B cell (primary cell): ENCODE data around the gene ATXN7L3B. TPM values are rescaled to one million over a fixed set of nuclear protein-coding genes. Genes with fewer than 3 reads are reported as not detected.

Experiments used
- ATAC-seq: fragments of 200-7000 bp; cut with Tn5 transposase; one replicate; pipeline ENCODE4 v1.10.0; 2021; ENCODE audit warnings: low read depth, mild to moderate bottlenecking, moderate number of reproducible peaks, moderate library complexity
- CTCF ChIA-PET: fragments of 350-600 bp; sonication (Branson Sonifier 250); formaldehyde crosslinking; loops from one replicate; lab custom pipeline; 2021; ENCODE audit warnings: antibody characterized with exemption, inconsistent platforms; lab: Charles Lee
- POLR2A ChIA-PET: fragments of 350-600 bp; sonication (Branson Sonifier 250); formaldehyde crosslinking; loops from one replicate; lab custom pipeline; 2021; ENCODE audit warnings: antibody characterized with exemption; lab: Charles Lee
- DNase-seq: peaks from one replicate; pipeline ENCODE4 v3.0.0; 2013
- H2AFZ ChIP-seq: 2 replicates; pipeline ENCODE4 v1.6.1; 2012; ENCODE audit warnings: mild to moderate bottlenecking, low read depth, low read length; ENCODE audit not compliant: insufficient read depth, poor library complexity, severe bottlenecking
- H3K27ac ChIP-seq, 2 donors: 1 replicate in 1 of 2; 2 replicates in 1 of 2; pipeline ENCODE4 v1.5.1; 2012 to 2013; ENCODE audit warnings: low read length in 2 of 2, mild to moderate bottlenecking in 2 of 2, moderate library complexity in 1 of 2
- H3K27me3 ChIP-seq, 4 experiments: fragments of 200-600 bp in 1 of 4; sonication (generic) in 1 of 4; replicated peaks in 1 of 4; 1 replicate in 2 of 4; 2 replicates in 2 of 4; pipeline versions ENCODE4 v1.6.1 to v1.7.0; 2013 to 2016; ENCODE audit warnings: low read length in 3 of 4, mild to moderate bottlenecking in 2 of 4, mixed read lengths in 1 of 4, moderate library complexity in 1 of 4; ENCODE audit not compliant: insufficient read depth in 4 of 4, control insufficient read depth in 3 of 4; ENCODE audit errors: control extremely low read depth in 1 of 4
- H3K36me3 ChIP-seq, 2 experiments: replicated peaks in 1 of 2; 1 replicate in 1 of 2; 2 replicates in 1 of 2; pipeline versions ENCODE4 v1.6.1 to v1.7.1; 2013; ENCODE audit warnings: low read length in 1 of 2; ENCODE audit not compliant: insufficient read depth in 2 of 2, control insufficient read depth in 1 of 2; ENCODE audit errors: control extremely low read depth in 1 of 2, extremely low read depth in 1 of 2
- H3K4me1 ChIP-seq, 2 donors: fragments of 200-600 bp in 1 of 2; sonication (generic) in 1 of 2; 1 replicate in 1 of 2; 2 replicates in 1 of 2; pipeline versions ENCODE4 v1.5.1 to v1.6.1; 2013 to 2017; ENCODE audit warnings: low read length in 2 of 2; ENCODE audit not compliant: control insufficient read depth in 2 of 2, insufficient read depth in 2 of 2
- H3K4me2 ChIP-seq: replicated peaks from 2 replicates; pipeline ENCODE3; 2012; ENCODE audit warnings: mild to moderate bottlenecking, low read depth, low read length; ENCODE audit not compliant: poor library complexity, severe bottlenecking
- H3K4me3 ChIP-seq, 5 experiments: fragments of 200-600 bp in 1 of 5; sonication (generic) in 1 of 5; 1 replicate in 3 of 5; 2 replicates in 2 of 5; pipeline versions ENCODE4 v1.5.1 to v1.7.0; 2011 to 2016; ENCODE audit warnings: low read length in 4 of 5, mild to moderate bottlenecking in 4 of 5, low read depth in 2 of 5, control low read depth in 1 of 5, moderate library complexity in 1 of 5; ENCODE audit not compliant: insufficient read depth in 1 of 5; ENCODE audit errors: control extremely low read depth in 1 of 5, extremely low read depth in 1 of 5
- H3K79me2 ChIP-seq: fragments of 200-600 bp; sonication (generic); one replicate; pipeline ENCODE4 v1.6.0; 2016; ENCODE audit warnings: low read length; ENCODE audit not compliant: control insufficient read depth, insufficient read depth
- H3K9ac ChIP-seq: fragments of 200-600 bp; sonication (generic); 2 replicates; pipeline ENCODE4 v1.6.1; 2017; ENCODE audit warnings: mild to moderate bottlenecking, low read length, moderate library complexity
- H3K9me3 ChIP-seq, 3 donors: one replicate each; pipeline versions ENCODE4 v1.6.1 to v1.7.1; 2013; ENCODE audit warnings: low read length in 2 of 3; ENCODE audit not compliant: control insufficient read depth in 2 of 3, insufficient read depth in 1 of 3; ENCODE audit errors: control extremely low read depth in 1 of 3
- H4K20me1 ChIP-seq: 2 replicates; pipeline ENCODE4 v1.6.0; 2012; ENCODE audit warnings: mild to moderate bottlenecking, low read length; ENCODE audit not compliant: insufficient read depth, control insufficient read depth, poor library complexity, severe bottlenecking
- H3K27ac Mint-ChIP-seq: one replicate; pipeline ENCODE4 v1.8.0; 2021; ENCODE audit warnings: mixed read lengths
- H3K27me3 Mint-ChIP-seq: one replicate; pipeline ENCODE4 v1.8.0; 2021; ENCODE audit warnings: mixed read lengths
- H3K4me1 Mint-ChIP-seq: one replicate; pipeline ENCODE4 v1.8.0; 2021; ENCODE audit warnings: mixed read lengths
- H3K4me3 Mint-ChIP-seq: one replicate; pipeline ENCODE4 v1.8.0; 2021; ENCODE audit warnings: mixed read lengths
- H3K9me3 Mint-ChIP-seq: one replicate; pipeline ENCODE4 v1.8.0; 2022; ENCODE audit warnings: mixed read lengths; ENCODE audit not compliant: insufficient read depth
- CTCF ChIP-seq: fragments of 200-600 bp; IDR thresholded peaks from one replicate; pipeline ENCODE4 v1.8.0; 2022; ENCODE audit warnings: antibody characterized with exemption, mild to moderate bottlenecking
- EZH2 ChIP-seq: IDR thresholded peaks from 2 replicates; pipeline ENCODE4 v1.6.1; 2012; ENCODE audit warnings: borderline replicate concordance, low read depth, mild to moderate bottlenecking, moderate library complexity, low read length; ENCODE audit not compliant: insufficient read depth, poor library complexity, severe bottlenecking
- WGBS: methylation state at CpG from one replicate; pipeline ENCODE4 v1.1.5; 2013; ENCODE audit warnings: missing lambda C conversion rate; ENCODE audit not compliant: insufficient coverage; 5-methylcytosine and 5-hydroxymethylcytosine counted together
- intact Hi-C: fragments of 100-400 bp; cut with micrococcal nuclease; formaldehyde crosslinking; loops from one replicate; pipeline ENCODE4 v1.10.0; 2022
- polyA plus RNA-seq: library from polyadenylated mRNA; depleted of rRNA; stranded (reverse); fragments of >200 nt; gene quantifications from 2 replicates; pipeline ENCODE4 v1.2.3, GENCODE V29; 2012
- total RNA-seq, 2 donors: library from RNA; stranded (reverse); fragments of 120-200 nt in 1 of 2; gene quantifications; 1 replicate in 1 of 2; 2 replicates in 1 of 2; pipeline versions ENCODE4 v1.2.3 to v1.2.4, GENCODE V29; 2013 to 2022

The ATXN7L3B gene
- total and polyA plus RNA-seq, 2 donors (not counting 1 experiment from before 2014, with no cell fraction given): 15.0 to 38.6 TPM

- peaks cover 0 to 25% of the 10 kb centered on the region in 2 experiments for H3K36me3 ChIP-seq
- H3K4me2 ChIP-seq: peak overlapping the region; percentile 83
- peak overlapping the region; percentile 98 for H3K9ac ChIP-seq
- no peak overlapping the region for H2AFZ ChIP-seq
- peak overlapping the region in 4 of 5 experiments; percentile 12 to 97 (median 84) for H3K4me3 ChIP-seq
- H3K9me3 Mint-ChIP-seq: peaks cover 3% of the 10 kb centered on the region
- no peaks in the 10 kb centered on the region for H3K27me3 Mint-ChIP-seq
- peaks cover 22% of the 10 kb centered on the region for H4K20me1 ChIP-seq
- TF ChIP-seq CTCF (no peak), EZH2 (no peak)
- H3K4me1 Mint-ChIP-seq: peaks cover 59% of the 10 kb centered on the region
- WGBS: 80% methylated on average over 2 of the region's 6 CpGs
- no peak for ATAC-seq
- peak; percentile 6 for DNase-seq
- ChIA-PET POLR2A (no interaction called here), CTCF (no interaction called here)
- intact Hi-C loops: loop anchor here (2.0 to 10.0 kb wide), 2 partner anchors 975 to 1493 kb away; partner anchors contain the start of gene KRR1
- H3K27me3 ChIP-seq: no peaks in the 10 kb centered on the region
- peaks cover 39% of the 10 kb centered on the region for H3K79me2 ChIP-seq
- peaks cover 41 to 44% of the 10 kb centered on the region in 2 donors for H3K4me1 ChIP-seq
- H3K9me3 ChIP-seq: no peaks in the 10 kb centered on the region
- H3K4me3 Mint-ChIP-seq: peak overlapping the region; percentile 98
- peak overlapping the region in 1 of 2 donors; percentile 94 for H3K27ac ChIP-seq
- H3K27ac Mint-ChIP-seq: peak overlapping the region; percentile 57
Measured at GRCh38 chr12:74539765-74540526, 2.3 kb downstream of the ATXN7L3B start.

- H3K79me2 ChIP-seq: peaks cover 39% of the 10 kb centered on the region
- CTCF ChIA-PET: no interaction called here
- Mint-ChIP-seq H3K27ac (no peak overlapping the region), H3K4me3 (peak overlapping the region; percentile 24), H3K9me3 (no peaks in the 10 kb centered on the region), H3K27me3 (no peaks in the 10 kb centered on the region), H3K4me1 (peaks cover 57% of the 10 kb centered on the region)
- H3K27ac ChIP-seq: peak overlapping the region in 1 of 2 donors; percentile 94
- H2AFZ ChIP-seq: no peak overlapping the region
- intact Hi-C loops: no loop called here
- ATAC-seq: no peak
- TF ChIP-seq CTCF: no peak
- TF ChIP-seq EZH2: no peak
- H3K9me3 ChIP-seq: no peaks in the 10 kb centered on the region
- H3K4me1 ChIP-seq: peaks cover 41 to 44% of the 10 kb centered on the region in 2 donors
- peak overlapping the region; percentile 98 for H3K9ac ChIP-seq
- POLR2A ChIA-PET: no interaction called here
- H3K27me3 ChIP-seq: no peaks in the 10 kb centered on the region
- WGBS: no CpG with 5 or more reads among the region's 3 CpGs
- no peak for DNase-seq
- H4K20me1 ChIP-seq: peaks cover 22% of the 10 kb centered on the region
- peaks cover 0 to 25% of the 10 kb centered on the region in 2 experiments for H3K36me3 ChIP-seq
- H3K4me3 ChIP-seq: no peak overlapping the region
- peak overlapping the region; percentile 83 for H3K4me2 ChIP-seq
Measured at GRCh38 chr12:74541074-74541473, 3.4 kb downstream of the ATXN7L3B start.
